IPS DF 4.7 (cell line): Measurements from ENCODE around the gene TMPRSS15.
"Not testable (repeated sequence)": the region's sequence is repeated elsewhere in the genome, so short reads cannot be mapped to it uniquely, and the experiment has no call there.

Source experiments
- DNase-seq: peaks from one replicate; pipeline ENCODE4 v3.0.0-alpha.2; 2013; ENCODE audit warnings: low spot score; ENCODE audit errors: extremely low read depth

TMPRSS15 gene

GRCh38 chr21:18403735-18404450 lies at the start of gene TMPRSS15:
Gene TMPRSS15 (minus strand): TSS chr21:18403785. CDS start chr21:18403622, 163 bp downstream.
- no peak for DNase-seq

- DNase-seq, result no peak
These were observed 48.1 kb upstream of the TMPRSS15 start for GRCh38 chr21:18451670-18452069.

GRCh38 chr21:18449605-18450550 lies 46.3 kb upstream of the TMPRSS15 start:
- no peak for DNase-seq

- DNase-seq, result no peak
These were observed 40.1 kb upstream of the TMPRSS15 start for GRCh38 chr21:18443701-18444100.

- DNase-seq, result no peak
These were observed 39.5 kb upstream of the TMPRSS15 start for GRCh38 chr21:18443085-18443484.

- DNase-seq, result no peak
These were observed 26.8 kb upstream of the TMPRSS15 start for GRCh38 chr21:18430341-18430740.

GRCh38 chr21:18424276-18424675 lies 20.7 kb upstream of the TMPRSS15 start:
- DNase-seq, result no peak

- no peak for DNase-seq
These were observed 13.7 kb upstream of the TMPRSS15 start for GRCh38 chr21:18417141-18417790.

- no peak for DNase-seq
These were observed 8.0 kb upstream of the TMPRSS15 start for GRCh38 chr21:18411565-18411964.

GRCh38 chr21:18409579-18409978 lies 6.0 kb upstream of the TMPRSS15 start:
- DNase-seq, result no peak

GRCh38 chr21:18398843-18399242 lies 4.7 kb downstream of the TMPRSS15 start:
- DNase-seq, result no peak

GRCh38 chr21:18387994-18388393 lies 15.6 kb downstream of the TMPRSS15 start:
- DNase-seq, result no peak

- DNase-seq, result no peak
These were observed 18.8 kb downstream of the TMPRSS15 start for GRCh38 chr21:18384771-18385170.

- not testable (repeated sequence) for DNase-seq
These were observed 20.5 kb downstream of the TMPRSS15 start for GRCh38 chr21:18382934-18383619.

GRCh38 chr21:18382141-18382540 lies 21.4 kb downstream of the TMPRSS15 start:
- DNase-seq, result no peak

GRCh38 chr21:18373606-18374005 lies 30.0 kb downstream of the TMPRSS15 start:
- DNase-seq, result no peak

GRCh38 chr21:18370301-18370700 lies 33.3 kb downstream of the TMPRSS15 start:
- no peak for DNase-seq

GRCh38 chr21:18369115-18369514 lies 34.5 kb downstream of the TMPRSS15 start:
- no peak for DNase-seq

GRCh38 chr21:18368205-18368604 lies 35.4 kb downstream of the TMPRSS15 start:
- no peak for DNase-seq

GRCh38 chr21:18356801-18357200 lies 46.8 kb downstream of the TMPRSS15 start:
- DNase-seq, result no peak

GRCh38 chr21:18354947-18355346 lies 48.6 kb downstream of the TMPRSS15 start:
- DNase-seq, result no peak
